Mesothelial cell of epicardium (in vitro differentiated cells): ENCODE measurements around the gene ALKBH1. TPM values are rescaled to one million over a fixed set of nuclear protein-coding genes. Genes with fewer than 3 reads are reported as not detected.
A peak's percentile ranks its signal among the peaks of the same experiment; 100 is the strongest.

Experiments used
- DNase-seq, 2 experiments: peaks; one replicate each; pipeline ENCODE4 v3.0.0; 2021; ENCODE audit warnings: low spot score in 2 of 2; ENCODE audit not compliant: unreplicated experiment in 2 of 2
- H3K27ac Mint-ChIP-seq: 2 replicates; pipeline ENCODE4 v1.8.0; 2021; ENCODE audit warnings: mixed read lengths
- H3K27me3 Mint-ChIP-seq: 2 replicates; pipeline ENCODE4 v1.8.0; 2021; ENCODE audit warnings: low read depth, mixed read lengths
- H3K36me3 Mint-ChIP-seq: 2 replicates; pipeline ENCODE4 v1.8.0; 2021; ENCODE audit warnings: mixed read lengths
- H3K4me1 Mint-ChIP-seq: 2 replicates; pipeline ENCODE4 v1.8.0; 2021; ENCODE audit warnings: mixed read lengths
- H3K4me3 Mint-ChIP-seq: 2 replicates; pipeline ENCODE4 v1.8.0; 2021; ENCODE audit warnings: mild to moderate bottlenecking, moderate library complexity, mixed read lengths
- H3K9me3 Mint-ChIP-seq: 2 replicates; pipeline ENCODE4 v1.8.0; 2021; ENCODE audit warnings: mixed read lengths
- CTCF ChIP-seq: fragments of 200-600 bp; sonication (generic); IDR thresholded peaks from one replicate; pipeline ENCODE4 v1.5.0; 2021; ENCODE audit warnings: antibody characterized with exemption; ENCODE audit not compliant: unreplicated experiment
- total RNA-seq: library from RNA; stranded (reverse); gene quantifications from 3 replicates; pipeline ENCODE4 v1.2.1, GENCODE V29; 2021

Gene ALKBH1
- total RNA-seq, 1 donor from 2014 or later, result 12.3 TPM

DNA sequence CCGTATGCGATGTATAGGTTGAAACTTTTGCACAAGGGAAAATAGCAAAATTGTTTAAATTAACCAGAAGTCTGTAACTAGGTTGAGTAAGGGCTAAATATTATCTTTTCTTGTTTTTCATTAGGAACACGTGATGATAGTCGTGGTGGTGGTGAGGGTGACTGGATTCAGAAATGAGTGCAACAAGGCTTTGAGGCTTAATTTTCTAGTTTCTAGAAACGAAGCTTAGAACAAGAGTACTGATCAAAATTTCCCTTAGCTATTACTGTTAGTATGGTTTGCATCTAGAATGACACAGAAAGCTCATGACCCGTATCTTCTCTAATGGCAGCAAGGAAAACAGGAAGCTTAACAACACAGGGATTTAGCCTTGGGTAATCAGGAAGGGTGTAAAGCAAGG lies 7.1 kb upstream of the ALKBH1 start:
- Mint-ChIP-seq H3K36me3 (peaks cover 24% of the 10 kb centered on the region), H3K9me3 (no peaks in the 10 kb centered on the region), H3K4me3 (no peak overlapping the region), H3K27me3 (no peaks in the 10 kb centered on the region), H3K27ac (no peak overlapping the region), H3K4me1 (no peaks in the 10 kb centered on the region)
- DNase-seq, result no peak
- TF ChIP-seq CTCF, result no peak

GRCh38 chr14:77710364-77710763 lies 2.5 kb upstream of the ALKBH1 start:
- TF ChIP-seq CTCF, result no peak
- no peaks in the 10 kb centered on the region for H3K9me3 Mint-ChIP-seq
- no peak overlapping the region for H3K4me3 Mint-ChIP-seq
- H3K36me3 Mint-ChIP-seq, result peaks cover 11% of the 10 kb centered on the region
- H3K27me3 Mint-ChIP-seq, result no peaks in the 10 kb centered on the region
- peaks cover 27% of the 10 kb centered on the region for H3K4me1 Mint-ChIP-seq
- H3K27ac Mint-ChIP-seq, result no peak overlapping the region
- no peak for DNase-seq

GRCh38 chr14:77709412-77709811 lies 1.6 kb upstream of the ALKBH1 start:
- peak overlapping the region; percentile 96 for H3K4me3 Mint-ChIP-seq
- no peak for TF ChIP-seq CTCF
- peaks cover 3% of the 10 kb centered on the region for H3K36me3 Mint-ChIP-seq
- H3K4me1 Mint-ChIP-seq, result peaks cover 27% of the 10 kb centered on the region
- peak overlapping the region; percentile 36 for H3K27ac Mint-ChIP-seq
- no peaks in the 10 kb centered on the region for H3K27me3 Mint-ChIP-seq
- DNase-seq, result no peak
- H3K9me3 Mint-ChIP-seq, result no peaks in the 10 kb centered on the region

DNA sequence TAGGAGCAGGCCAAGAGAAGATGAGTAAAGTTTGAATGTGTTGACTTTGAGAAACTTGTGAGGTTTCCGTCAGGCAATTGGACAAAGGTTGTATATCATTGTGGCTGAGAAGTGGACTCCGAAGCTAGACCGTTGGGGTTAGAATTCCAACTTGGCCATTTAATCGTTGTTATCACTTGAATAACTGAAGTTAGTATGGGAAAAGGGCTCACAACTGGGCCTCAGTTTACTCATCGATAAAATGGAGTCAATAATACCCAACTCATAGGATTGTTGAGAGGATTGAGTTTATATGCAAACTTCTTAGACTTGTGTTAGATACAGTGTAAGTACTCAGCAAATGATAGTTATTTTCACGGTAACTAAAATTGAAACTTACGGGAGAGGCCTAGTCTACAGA lies 926 bp upstream of the ALKBH1 start:
- no peak for TF ChIP-seq CTCF

GRCh38 chr14:77707355-77707723 lies 484 bp downstream of the ALKBH1 start:
- Mint-ChIP-seq H3K27ac (peak overlapping the region; percentile 94), H3K27me3 (no peaks in the 10 kb centered on the region), H3K4me1 (peaks cover 27% of the 10 kb centered on the region), H3K4me3 (peak overlapping the region; percentile 96), H3K36me3 (peaks cover 3% of the 10 kb centered on the region), H3K9me3 (no peaks in the 10 kb centered on the region)
- no peak for TF ChIP-seq CTCF
- DNase-seq, result peak in 1 of 2 experiments; percentile 44

More for the DNA sequence above, 926 bp upstream of the ALKBH1 start:
- H3K9me3 Mint-ChIP-seq, result no peaks in the 10 kb centered on the region
- H3K4me3 Mint-ChIP-seq, result peak overlapping the region; percentile 96
- H3K4me1 Mint-ChIP-seq, result peaks cover 27% of the 10 kb centered on the region
- H3K27me3 Mint-ChIP-seq, result no peaks in the 10 kb centered on the region
- H3K36me3 Mint-ChIP-seq, result peaks cover 3% of the 10 kb centered on the region
- peak overlapping the region; percentile 94 for H3K27ac Mint-ChIP-seq
- DNase-seq, result no peak

GRCh38 chr14:77691259-77691658 lies 16.6 kb downstream of the ALKBH1 start:
- Mint-ChIP-seq H3K27ac (peak overlapping the region; percentile 21), H3K4me3 (no peak overlapping the region), H3K36me3 (peaks cover 37% of the 10 kb centered on the region), H3K9me3 (no peaks in the 10 kb centered on the region), H3K4me1 (no peaks in the 10 kb centered on the region), H3K27me3 (no peaks in the 10 kb centered on the region)
- no peak for DNase-seq
- TF ChIP-seq CTCF, result no peak
